Measurements from ENCODE around the gene GPS2.

The GPS2 gene

GRCh38 chr17:7347630-7348477 lies 32.7 kb upstream of the GPS2 start:
- Histone ChIP-seq H3K4me3 (ENCODE audit: low read length) (no peak overlapping the region), H3K36me3 (ENCODE audit: control insufficient read depth, low read length) (peaks cover 47% of the 10 kb centered on the region), H3K79me2 (ENCODE audit: control insufficient read depth, low read length) (no peaks in the 10 kb centered on the region), H3K27me3 (ENCODE audit: control insufficient read depth, low read length) (no peaks in the 10 kb centered on the region), H3K9me2 (replicated peaks; ENCODE audit: control insufficient read depth, low read length) (no peaks in the 10 kb centered on the region), H3F3A (ENCODE audit: control insufficient read depth, insufficient read depth) (peaks cover 4% of the 10 kb centered on the region; the same call in 1 of the 2 replicates), H3K9me3 (ENCODE audit: control insufficient read depth, insufficient read depth, low read length) (no peaks in the 10 kb centered on the region), H3K4me2 (ENCODE audit: low read length) (no peak overlapping the region), H3K27ac (ENCODE audit: low read depth, low read length) (no peak overlapping the region), H3K4me1 (ENCODE audit: control insufficient read depth, low read length) (peaks cover 17% of the 10 kb centered on the region), H4K20me1 (ENCODE audit: control insufficient read depth, insufficient read depth, low read depth, low read length) (no peaks in the 10 kb centered on the region; the same call in 1 of the 2 replicates)
- TF ChIP-seq CTCF (IDR thresholded peaks at IDR 0.05; ENCODE audit: low read depth, low read length, poor library complexity, severe bottlenecking) (no peak), EZH2phosphoT487 (IDR thresholded peaks at IDR 0.05; ENCODE audit: borderline replicate concordance, low read length) (no peak)

GRCh38 chr17:7346761-7347614 lies 31.8 kb upstream of the GPS2 start:
- Histone ChIP-seq H3K27me3 (ENCODE audit: control insufficient read depth, low read length) (no peaks in the 10 kb centered on the region), H3K27ac (ENCODE audit: low read depth, low read length) (no peak overlapping the region)

GRCh38 chr17:7343250-7343649 lies 28.1 kb upstream of the GPS2 start:
- Histone ChIP-seq H3F3A (ENCODE audit: control insufficient read depth, insufficient read depth) (0 out of 2 replicates have a peak, but pooled peaks cover 4% of the 10 kb centered on the region), H3K27me3 (ENCODE audit: control insufficient read depth, low read length) (no peaks in the 10 kb centered on the region), H3K79me2 (ENCODE audit: control insufficient read depth, low read length) (peaks cover 9% of the 10 kb centered on the region), H3K4me2 (ENCODE audit: low read length) (no peak overlapping the region), H3K9me2 (replicated peaks; ENCODE audit: control insufficient read depth, low read length) (no peaks in the 10 kb centered on the region), H3K4me3 (ENCODE audit: low read length) (no peak overlapping the region), H4K20me1 (ENCODE audit: control insufficient read depth, insufficient read depth, low read depth, low read length) (no peaks in the 10 kb centered on the region; the same call in 1 of the 2 replicates), H3K27ac (ENCODE audit: low read depth, low read length) (no peak overlapping the region), H3K9me3 (ENCODE audit: control insufficient read depth, insufficient read depth, low read length) (no peaks in the 10 kb centered on the region), H3K36me3 (ENCODE audit: control insufficient read depth, low read length) (peaks cover 62% of the 10 kb centered on the region), H3K4me1 (ENCODE audit: control insufficient read depth, low read length) (peaks cover 6% of the 10 kb centered on the region)
- TF ChIP-seq CTCF (IDR thresholded peaks at IDR 0.05; ENCODE audit: low read depth, low read length, poor library complexity, severe bottlenecking) (no peak), EZH2phosphoT487 (IDR thresholded peaks at IDR 0.05; ENCODE audit: borderline replicate concordance, low read length) (no peak)

More at GRCh38 chr17:7346761-7347614, 31.8 kb upstream of the GPS2 start:
- no peaks in the 10 kb centered on the region for H3K9me3 ChIP-seq (ENCODE audit: control insufficient read depth, insufficient read depth, low read length)
- H3K4me2 ChIP-seq (ENCODE audit: low read length): no peak overlapping the region
- no peaks in the 10 kb centered on the region; the same call in 1 of the 2 replicates for H4K20me1 ChIP-seq (ENCODE audit: control insufficient read depth, insufficient read depth, low read depth, low read length)
- H3K9me2 ChIP-seq (replicated peaks; ENCODE audit: control insufficient read depth, low read length): no peaks in the 10 kb centered on the region
- H3K36me3 ChIP-seq (ENCODE audit: control insufficient read depth, low read length): peaks cover 51% of the 10 kb centered on the region
- peaks cover 4% of the 10 kb centered on the region; the same call in 1 of the 2 replicates for H3F3A ChIP-seq (ENCODE audit: control insufficient read depth, insufficient read depth)
- peaks cover 9% of the 10 kb centered on the region for H3K4me1 ChIP-seq (ENCODE audit: control insufficient read depth, low read length)
- TF ChIP-seq EZH2phosphoT487 (IDR thresholded peaks at IDR 0.05; ENCODE audit: borderline replicate concordance, low read length): no peak
- TF ChIP-seq CTCF (IDR thresholded peaks at IDR 0.05; ENCODE audit: low read depth, low read length, poor library complexity, severe bottlenecking): no peak
- no peak overlapping the region for H3K4me3 ChIP-seq (ENCODE audit: low read length)
- H3K79me2 ChIP-seq (ENCODE audit: control insufficient read depth, low read length): no peaks in the 10 kb centered on the region
